GM19468 (cell line): Measurements from ENCODE around the gene TLR9.
A peak's percentile ranks its signal among the peaks of the same experiment; 100 is the strongest.

Experiments used
- ATAC-seq: cut with Tn5 transposase; IDR thresholded peaks from one replicate; pipeline ENCODE4 v1.9.1; 2021; ENCODE audit warnings: mild to moderate bottlenecking, moderate library complexity, moderate number of reproducible peaks; ENCODE audit not compliant: unreplicated experiment; ENCODE audit errors: extremely low read depth

TLR9 gene

DNA sequence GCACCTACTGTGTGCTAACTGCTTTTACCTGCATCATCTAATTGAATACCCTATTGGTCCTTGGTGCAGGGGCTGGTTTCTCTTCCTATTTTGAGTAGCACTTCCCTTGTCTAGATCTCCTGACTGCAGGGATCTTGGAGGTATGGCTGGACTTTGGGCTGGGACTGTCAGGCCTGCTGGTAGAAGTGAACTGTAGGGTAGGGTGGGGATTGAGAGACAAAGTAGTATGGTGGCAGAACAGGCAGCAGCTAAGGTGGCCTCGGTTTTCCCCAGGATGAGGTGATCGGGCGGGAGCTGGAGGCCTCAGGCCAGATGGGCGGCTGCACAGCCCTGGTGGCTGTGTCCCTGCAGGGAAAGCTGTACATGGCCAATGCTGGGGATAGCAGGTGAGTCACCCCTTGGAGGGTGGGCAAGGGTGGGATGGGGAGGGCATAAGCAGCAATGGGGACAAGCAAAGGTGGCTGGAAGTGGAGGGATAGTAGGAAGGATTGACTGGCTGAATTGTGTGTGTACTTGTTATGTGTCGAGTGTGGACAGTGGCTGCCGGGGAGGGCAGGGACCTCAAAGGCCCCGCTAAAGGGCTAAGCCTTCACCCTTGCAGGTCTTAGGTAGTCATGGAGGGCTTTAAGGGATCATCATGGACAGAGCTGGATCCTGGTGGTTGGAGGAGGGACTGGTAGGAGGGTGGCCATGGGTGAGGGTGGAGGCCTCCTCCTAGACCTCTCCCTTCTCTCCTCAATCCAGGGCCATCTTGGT lies 22.1 kb upstream of the TLR9 start:
- ATAC-seq, result no peak

DNA sequence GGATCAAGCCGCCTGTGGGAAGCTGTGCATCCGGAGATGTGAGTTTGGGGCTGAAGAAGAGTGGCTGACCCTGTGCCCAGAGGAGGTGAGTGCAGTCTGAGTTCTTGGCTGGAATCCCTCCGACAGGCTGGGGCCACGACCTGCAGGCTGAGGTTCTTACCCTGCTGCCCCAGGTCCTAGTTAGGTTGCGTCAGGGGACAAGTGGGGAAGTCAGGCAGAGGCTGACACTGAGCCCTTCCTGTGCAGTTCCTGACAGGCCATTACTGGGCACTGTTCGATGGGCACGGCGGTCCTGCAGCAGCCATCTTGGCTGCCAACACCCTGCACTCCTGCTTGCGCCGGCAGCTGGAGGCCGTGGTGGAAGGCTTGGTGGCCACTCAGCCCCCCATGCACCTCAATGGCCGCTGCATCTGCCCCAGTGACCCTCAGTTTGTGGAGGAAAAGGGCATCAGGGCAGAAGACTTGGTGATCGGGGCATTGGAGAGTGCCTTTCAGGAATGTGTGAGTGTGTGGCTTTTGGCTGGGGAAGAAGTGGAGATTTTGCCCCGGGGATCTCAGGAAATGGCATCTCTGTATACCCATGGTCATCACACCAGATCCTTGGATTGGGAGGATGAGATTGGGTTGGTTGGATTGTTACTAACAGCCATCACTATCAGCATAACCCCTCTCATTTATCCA lies 21.4 kb upstream of the TLR9 start:
- ATAC-seq, result no peak

- ATAC-seq, result no peak
Observed at GRCh38 chr3:52246264-52246620, 20.8 kb upstream of the TLR9 start.

GRCh38 chr3:52245322-52246263 lies 20.1 kb upstream of the TLR9 start, which contains the start of gene PPM1M:
Gene PPM1M, plus strand, starts transcription at chr3:52245759. Its CDS starts 66 bp downstream, at chr3:52245825.
- no peak for ATAC-seq

DNA sequence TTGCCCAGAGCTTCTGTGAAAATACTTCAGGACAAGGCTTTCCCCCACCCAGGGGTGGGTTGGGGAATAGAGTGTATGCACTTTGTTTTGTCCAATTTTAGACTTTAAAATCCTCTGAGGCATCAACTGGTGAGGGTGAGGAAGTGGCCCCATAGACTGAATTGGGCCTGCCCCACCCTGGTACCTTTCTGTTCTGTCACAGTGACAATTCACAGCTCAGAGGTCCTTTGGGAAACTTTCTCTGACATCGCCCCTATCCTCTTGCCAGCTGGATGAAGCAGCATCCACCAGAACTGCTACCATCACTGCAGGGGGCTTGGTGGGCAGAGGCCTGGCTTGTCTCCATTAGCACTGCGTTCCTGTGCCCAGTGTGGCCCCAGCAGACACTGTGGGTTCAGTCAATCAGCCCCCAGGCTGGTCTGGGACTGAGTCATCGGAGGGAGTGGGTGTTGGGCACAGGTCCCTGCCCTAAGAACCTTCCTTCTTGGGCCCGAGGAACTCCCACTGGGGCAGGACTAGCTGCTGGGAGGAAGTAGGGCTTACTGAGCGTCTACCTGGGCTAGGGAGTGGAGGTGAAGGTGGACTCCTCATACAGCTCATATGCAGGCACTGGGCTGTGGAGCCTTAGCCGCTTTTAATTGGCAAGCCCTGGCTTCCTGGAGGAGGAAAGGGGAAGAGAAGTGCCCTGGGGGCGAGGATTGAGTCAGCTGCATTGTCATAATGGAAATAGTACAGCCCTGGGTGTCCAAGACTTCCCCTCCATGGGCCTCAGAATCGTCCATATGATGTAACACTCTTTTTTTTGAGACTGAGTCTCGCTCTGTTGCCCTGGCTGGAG lies 18.6 kb upstream of the TLR9 start:
- ATAC-seq, result no peak

- ATAC-seq, result no peak
Observed at GRCh38 chr3:52242039-52242438, 16.6 kb upstream of the TLR9 start.

DNA sequence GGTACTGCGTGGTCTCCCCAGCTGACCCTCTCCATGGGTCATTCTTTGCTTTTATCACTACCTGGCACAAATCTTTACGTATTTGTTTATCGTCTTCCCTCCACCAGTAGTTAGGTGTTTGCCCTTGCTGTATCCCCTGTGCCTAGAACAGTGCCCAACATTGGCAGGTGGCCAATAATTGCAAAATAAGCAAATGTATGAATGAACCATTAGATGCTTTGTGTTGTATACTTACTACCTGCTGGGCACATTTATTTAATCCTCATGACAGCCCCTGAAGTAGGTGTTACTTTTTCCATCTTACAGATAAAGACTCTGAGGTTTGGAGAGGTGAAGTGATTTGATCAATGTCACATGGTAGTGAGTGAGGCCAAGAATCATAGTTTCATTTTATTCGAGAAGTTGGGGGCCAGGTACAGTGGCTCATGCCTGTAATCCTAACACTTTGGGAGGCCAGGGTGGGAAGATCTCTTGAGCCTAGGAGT lies 15.5 kb upstream of the TLR9 start:
- ATAC-seq, result no peak

- ATAC-seq, result no peak
Observed at GRCh38 chr3:52240059-52240885, 14.8 kb upstream of the TLR9 start.

- peak; percentile 54 for ATAC-seq
Observed at GRCh38 chr3:52238761-52239701, 13.6 kb upstream of the TLR9 start, which contains the start of gene TWF2. Gene TWF2, minus strand, starts transcription at chr3:52239158. Its CDS starts 142 bp downstream, at chr3:52239016.

DNA sequence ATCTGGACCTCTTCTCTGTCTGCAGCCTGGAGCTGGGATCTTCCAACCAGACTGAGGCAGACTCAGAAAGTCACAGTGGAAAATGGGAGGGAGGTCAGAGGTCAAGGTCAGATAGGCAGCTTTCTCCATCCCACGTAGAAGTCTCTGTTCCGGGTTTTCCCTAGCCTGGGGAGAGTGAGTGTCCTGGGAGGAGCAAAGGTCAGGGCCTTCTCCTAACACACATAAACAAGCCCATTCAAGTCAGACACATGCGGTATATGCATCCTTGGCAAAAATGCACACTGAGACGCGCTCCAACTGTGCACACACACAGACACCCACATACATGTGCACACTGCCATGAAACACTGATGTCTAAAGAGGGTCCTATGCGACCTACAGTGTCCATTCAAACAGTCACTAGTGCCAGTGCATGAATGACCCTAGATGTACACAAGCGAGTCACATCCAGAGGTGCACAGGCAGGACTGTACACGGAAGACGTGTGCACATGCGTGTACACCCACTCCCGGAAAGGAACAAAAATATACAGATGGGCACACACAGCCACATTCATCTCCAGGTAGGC lies 12.8 kb upstream of the TLR9 start:
- ATAC-seq, result no peak

DNA sequence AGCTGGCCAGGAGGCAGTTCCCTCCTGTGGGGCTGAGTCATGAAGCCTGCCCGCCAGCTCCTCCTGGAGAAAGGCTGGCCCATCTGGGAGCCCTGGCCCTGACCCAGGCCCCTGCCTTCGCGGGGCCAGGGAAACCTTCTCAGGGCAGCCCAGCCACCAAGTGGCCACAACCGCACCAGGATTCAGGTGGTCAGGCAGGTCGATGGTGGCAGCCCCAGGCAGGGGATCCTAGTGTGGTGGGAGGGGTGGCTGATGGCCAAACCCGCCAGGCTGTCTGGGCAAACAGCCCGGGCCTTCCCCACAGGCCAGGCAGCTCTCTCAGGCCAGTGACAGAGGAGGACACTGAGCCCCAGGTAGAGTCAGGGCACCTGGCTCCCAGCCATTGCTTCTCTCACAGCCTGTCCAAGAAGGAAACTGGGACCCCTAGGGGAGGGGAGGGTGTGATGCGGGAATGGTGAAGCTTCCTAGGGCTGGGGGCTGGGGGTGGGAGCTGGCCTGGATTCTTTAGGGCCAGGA lies 12.3 kb upstream of the TLR9 start:
- no peak for ATAC-seq

- no peak for ATAC-seq
Observed at GRCh38 chr3:52237006-52237656, 11.7 kb upstream of the TLR9 start.

GRCh38 chr3:52236424-52236886 lies 11.0 kb upstream of the TLR9 start:
- ATAC-seq, result no peak

GRCh38 chr3:52234516-52235447 lies 9.3 kb upstream of the TLR9 start:
- ATAC-seq, result no peak

DNA sequence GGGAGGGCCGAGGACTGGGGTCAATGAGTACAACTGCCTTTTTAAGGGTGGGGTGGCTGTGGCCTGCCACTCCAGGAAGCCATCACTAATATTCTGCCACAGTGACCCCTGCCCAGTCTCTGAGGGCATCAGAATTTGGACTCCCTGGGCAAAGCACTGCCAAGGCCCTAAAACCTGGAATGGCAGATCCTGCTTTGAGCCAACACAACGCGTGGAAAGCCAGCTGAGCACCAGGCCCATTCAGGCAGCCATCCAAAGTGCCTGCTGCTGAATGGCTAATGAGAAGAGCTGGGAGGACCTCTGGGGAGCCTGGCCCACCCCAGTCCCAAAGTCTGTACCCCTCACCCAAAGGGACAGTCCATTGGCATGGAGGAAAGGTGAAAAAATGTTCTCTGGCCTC lies 8.5 kb upstream of the TLR9 start:
- ATAC-seq, result no peak
